Measurements from ENCODE around the gene EYA4.

DNA sequence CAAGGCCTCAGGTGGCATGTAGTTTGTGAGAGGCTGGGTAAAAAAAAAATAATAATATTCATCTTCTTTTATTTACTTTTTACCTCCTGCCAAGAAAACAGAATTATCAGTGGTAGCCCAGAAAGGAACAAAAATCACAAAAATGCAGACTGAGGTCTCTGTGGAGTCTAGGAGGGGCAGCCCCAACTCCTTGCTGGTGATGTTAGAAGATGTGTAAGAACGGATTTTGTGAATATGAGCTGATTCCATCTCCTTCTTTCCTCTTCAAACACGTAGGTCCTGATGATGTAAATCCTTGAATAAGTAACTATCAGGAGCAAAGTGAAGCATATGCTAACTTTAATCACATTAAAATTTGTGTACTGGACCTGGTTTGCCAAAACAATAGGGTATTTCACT, 226.8 kb downstream of the EYA4 start:
- TF ChIP-seq, protein P1, sequence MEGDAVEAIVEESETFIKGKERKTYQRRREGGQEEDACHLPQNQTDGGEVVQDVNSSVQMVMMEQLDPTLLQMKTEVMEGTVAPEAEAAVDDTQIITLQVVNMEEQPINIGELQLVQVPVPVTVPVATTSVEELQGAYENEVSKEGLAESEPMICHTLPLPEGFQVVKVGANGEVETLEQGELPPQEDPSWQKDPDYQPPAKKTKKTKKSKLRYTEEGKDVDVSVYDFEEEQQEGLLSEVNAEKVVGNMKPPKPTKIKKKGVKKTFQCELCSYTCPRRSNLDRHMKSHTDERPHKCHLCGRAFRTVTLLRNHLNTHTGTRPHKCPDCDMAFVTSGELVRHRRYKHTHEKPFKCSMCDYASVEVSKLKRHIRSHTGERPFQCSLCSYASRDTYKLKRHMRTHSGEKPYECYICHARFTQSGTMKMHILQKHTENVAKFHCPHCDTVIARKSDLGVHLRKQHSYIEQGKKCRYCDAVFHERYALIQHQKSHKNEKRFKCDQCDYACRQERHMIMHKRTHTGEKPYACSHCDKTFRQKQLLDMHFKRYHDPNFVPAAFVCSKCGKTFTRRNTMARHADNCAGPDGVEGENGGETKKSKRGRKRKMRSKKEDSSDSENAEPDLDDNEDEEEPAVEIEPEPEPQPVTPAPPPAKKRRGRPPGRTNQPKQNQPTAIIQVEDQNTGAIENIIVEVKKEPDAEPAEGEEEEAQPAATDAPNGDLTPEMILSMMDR (IDR thresholded peaks at IDR 0.05; ENCODE audit: low read length), result no peak
- TF ChIP-seq EZH2 (optimal IDR thresholded peaks at IDR 0.05; ENCODE audit: low read depth, low read length), result no peak

Data from MM.1S (cell line).